Tibial artery (tissue), 4 donors: ENCODE results near the gene ARFGAP2.

Experiments
- DNase-seq, 2 donors: peaks; one replicate each; pipeline ENCODE4 v3.0.0-alpha.2; 2019
- H3K27ac ChIP-seq, 2 donors: fragments of 200-600 bp; sonication (generic) in 1 of 2; 1 replicate in 1 of 2; 2 replicates in 1 of 2; pipeline ENCODE4 v1.5.1; 2018 to 2019; ENCODE audit warnings: mild to moderate bottlenecking in 1 of 2
- H3K27me3 ChIP-seq, 2 donors: fragments of 200-600 bp; sonication (generic) in 1 of 2; one replicate each; pipeline versions ENCODE4 v1.5.1 to v1.6.0; 2016 to 2019
- H3K36me3 ChIP-seq, 3 donors: fragments of 200-600 bp; sonication (generic) in 2 of 3; one replicate each; pipeline ENCODE4 v1.5.1; 2016 to 2019; ENCODE audit warnings: mild to moderate bottlenecking in 2 of 3
- H3K4me1 ChIP-seq, 4 donors: fragments of 200-600 bp; sonication (generic) in 2 of 4; 1 replicate in 3 of 4; 2 replicates in 1 of 4; pipeline ENCODE4 v1.5.1; 2016 to 2019
- H3K4me3 ChIP-seq, 2 donors: fragments of 200-600 bp; sonication (generic) in 1 of 2; 1 replicate in 1 of 2; 2 replicates in 1 of 2; pipeline ENCODE4 v1.5.1; 2018 to 2019; ENCODE audit warnings: mild to moderate bottlenecking in 2 of 2
- H3K9me3 ChIP-seq, 3 donors: fragments of 200-600 bp; sonication (generic) in 1 of 3; one replicate each; pipeline ENCODE4 v1.5.1; 2016 to 2019
- intact Hi-C: fragments of 100-400 bp; cut with DNase I; formaldehyde crosslinking; loops from one replicate; pipeline ENCODE4 v1.15.0; 2023; ENCODE audit warnings: low total_unique reads
- TF ChIP-seq, protein P1 (sequence below), 2 experiments: fragments of 200-600 bp in 1 of 2; fragments of 450-650 bp in 1 of 2; IDR thresholded peaks; one replicate each; pipeline ENCODE4 v1.5.1; 2017 to 2019; ENCODE audit warnings: antibody characterized with exemption in 2 of 2, mild to moderate bottlenecking in 1 of 2, moderate library complexity in 1 of 2

ARFGAP2 gene

DNA sequence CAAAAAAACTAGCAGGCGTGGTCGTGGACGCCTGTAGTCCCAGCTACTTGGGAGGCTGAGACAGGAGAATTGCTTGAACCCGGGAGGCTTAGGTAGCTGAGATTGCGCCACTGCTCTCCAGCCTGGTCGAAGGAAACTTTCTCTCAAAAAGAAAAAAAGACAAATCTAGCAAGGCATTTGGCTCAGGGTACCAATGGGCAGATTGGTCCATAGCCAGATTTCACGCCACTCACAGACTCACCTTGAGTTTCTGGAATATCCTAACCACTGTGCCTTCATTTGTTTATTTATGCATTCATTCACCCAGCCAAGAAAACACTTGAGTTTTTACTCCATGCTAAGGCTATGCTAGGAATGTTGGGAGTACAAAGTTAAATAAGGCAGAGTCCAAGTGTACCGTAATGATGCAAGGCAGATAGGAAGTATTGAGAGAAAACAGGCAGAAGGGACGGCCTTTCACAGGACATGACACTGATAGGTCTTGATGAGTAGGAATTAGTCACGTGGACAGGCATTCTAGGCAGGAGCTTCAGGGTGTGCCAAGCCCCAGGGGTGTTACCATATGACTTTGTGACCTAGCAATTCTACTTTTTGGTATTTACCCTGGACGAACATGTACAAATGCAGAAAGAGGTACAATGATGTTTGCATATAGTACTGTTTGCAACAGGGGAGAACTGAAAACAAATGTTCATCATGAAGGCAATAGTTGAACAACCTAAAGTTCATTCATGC is 12.6 kb upstream of the ARFGAP2 start:
- DNase-seq: no peak
- H3K36me3 ChIP-seq: no peaks in the 10 kb centered on the region
- peaks cover 0 to 45% (median 37%) of the 10 kb centered on the region in 4 donors for H3K4me1 ChIP-seq
- no peak overlapping the region for H3K4me3 ChIP-seq
- H3K27me3 ChIP-seq: no peaks in the 10 kb centered on the region
- H3K27ac ChIP-seq: peak overlapping the region; percentile 1 to 97
- TF ChIP-seq, protein P1, sequence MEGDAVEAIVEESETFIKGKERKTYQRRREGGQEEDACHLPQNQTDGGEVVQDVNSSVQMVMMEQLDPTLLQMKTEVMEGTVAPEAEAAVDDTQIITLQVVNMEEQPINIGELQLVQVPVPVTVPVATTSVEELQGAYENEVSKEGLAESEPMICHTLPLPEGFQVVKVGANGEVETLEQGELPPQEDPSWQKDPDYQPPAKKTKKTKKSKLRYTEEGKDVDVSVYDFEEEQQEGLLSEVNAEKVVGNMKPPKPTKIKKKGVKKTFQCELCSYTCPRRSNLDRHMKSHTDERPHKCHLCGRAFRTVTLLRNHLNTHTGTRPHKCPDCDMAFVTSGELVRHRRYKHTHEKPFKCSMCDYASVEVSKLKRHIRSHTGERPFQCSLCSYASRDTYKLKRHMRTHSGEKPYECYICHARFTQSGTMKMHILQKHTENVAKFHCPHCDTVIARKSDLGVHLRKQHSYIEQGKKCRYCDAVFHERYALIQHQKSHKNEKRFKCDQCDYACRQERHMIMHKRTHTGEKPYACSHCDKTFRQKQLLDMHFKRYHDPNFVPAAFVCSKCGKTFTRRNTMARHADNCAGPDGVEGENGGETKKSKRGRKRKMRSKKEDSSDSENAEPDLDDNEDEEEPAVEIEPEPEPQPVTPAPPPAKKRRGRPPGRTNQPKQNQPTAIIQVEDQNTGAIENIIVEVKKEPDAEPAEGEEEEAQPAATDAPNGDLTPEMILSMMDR (IDR thresholded peaks at IDR 0.05): no peak
- no peaks in the 10 kb centered on the region for H3K9me3 ChIP-seq
- intact Hi-C loops: no loop called here

DNA sequence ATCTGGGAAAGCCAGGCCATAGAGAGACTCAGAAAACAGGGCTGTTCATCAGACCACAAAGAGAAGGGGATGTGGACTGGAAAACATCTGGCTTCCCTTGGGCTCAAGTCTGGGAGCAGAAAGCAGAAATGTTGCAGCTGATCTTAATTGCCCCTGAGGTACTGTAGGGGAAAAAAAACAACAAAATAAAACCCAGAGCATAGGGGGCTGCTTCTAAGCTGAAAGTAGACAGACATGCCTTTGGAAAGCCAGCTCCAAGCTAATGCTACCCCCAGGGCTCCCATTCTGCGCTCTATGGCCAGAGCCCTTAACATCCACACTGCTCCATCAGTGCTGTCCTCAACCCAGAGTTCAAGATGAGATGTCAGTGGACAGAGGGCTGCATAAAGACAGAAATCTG is 11.6 kb upstream of the ARFGAP2 start:
- Histone ChIP-seq H3K4me1 (peaks cover 0 to 49% (median 44%) of the 10 kb centered on the region in 4 donors), H3K4me3 (no peak overlapping the region), H3K36me3 (peaks cover 0 to 3% (median 0%) of the 10 kb centered on the region in 3 donors), H3K9me3 (no peaks in the 10 kb centered on the region), H3K27ac (peak overlapping the region; percentile 95 to 97), H3K27me3 (no peaks in the 10 kb centered on the region)
- intact Hi-C loops: no loop called here
- DNase-seq: no peak
- TF ChIP-seq, protein P1 (IDR thresholded peaks at IDR 0.05): no peak

DNA sequence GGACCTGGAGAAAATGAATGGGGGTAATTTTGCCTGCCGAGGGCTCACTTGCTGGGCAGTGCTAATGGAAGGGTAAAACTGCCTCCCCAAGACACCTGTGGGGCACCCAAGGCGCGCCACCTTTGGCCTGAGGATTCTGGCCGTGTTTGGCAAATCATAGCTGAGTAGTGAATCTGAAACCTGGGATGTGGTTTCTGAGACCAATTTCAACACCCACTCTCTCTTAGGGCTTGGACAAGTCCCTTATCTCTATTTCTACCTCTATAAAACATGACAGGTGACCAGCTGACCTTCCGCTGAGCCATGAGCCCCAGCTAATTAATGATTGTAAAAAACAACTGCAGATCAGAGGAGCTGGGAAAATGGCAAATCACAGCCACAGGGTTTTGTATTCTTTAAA is 11.0 kb upstream of the ARFGAP2 start:
- Histone ChIP-seq H3K27me3 (no peaks in the 10 kb centered on the region), H3K4me3 (peak overlapping the region; percentile 81 to 83), H3K27ac (peak overlapping the region; percentile 95 to 97), H3K4me1 (peaks cover 0 to 54% (median 44%) of the 10 kb centered on the region in 4 donors), H3K36me3 (peaks cover 0 to 4% (median 0%) of the 10 kb centered on the region in 3 donors), H3K9me3 (no peaks in the 10 kb centered on the region)
- intact Hi-C loops: loop anchor here (1.0 kb wide), 1 partner anchor 27 kb away; the partner anchor contains the start of gene DDB2
- DNase-seq: no peak
- TF ChIP-seq, protein P1 (IDR thresholded peaks at IDR 0.05): no peak

DNA sequence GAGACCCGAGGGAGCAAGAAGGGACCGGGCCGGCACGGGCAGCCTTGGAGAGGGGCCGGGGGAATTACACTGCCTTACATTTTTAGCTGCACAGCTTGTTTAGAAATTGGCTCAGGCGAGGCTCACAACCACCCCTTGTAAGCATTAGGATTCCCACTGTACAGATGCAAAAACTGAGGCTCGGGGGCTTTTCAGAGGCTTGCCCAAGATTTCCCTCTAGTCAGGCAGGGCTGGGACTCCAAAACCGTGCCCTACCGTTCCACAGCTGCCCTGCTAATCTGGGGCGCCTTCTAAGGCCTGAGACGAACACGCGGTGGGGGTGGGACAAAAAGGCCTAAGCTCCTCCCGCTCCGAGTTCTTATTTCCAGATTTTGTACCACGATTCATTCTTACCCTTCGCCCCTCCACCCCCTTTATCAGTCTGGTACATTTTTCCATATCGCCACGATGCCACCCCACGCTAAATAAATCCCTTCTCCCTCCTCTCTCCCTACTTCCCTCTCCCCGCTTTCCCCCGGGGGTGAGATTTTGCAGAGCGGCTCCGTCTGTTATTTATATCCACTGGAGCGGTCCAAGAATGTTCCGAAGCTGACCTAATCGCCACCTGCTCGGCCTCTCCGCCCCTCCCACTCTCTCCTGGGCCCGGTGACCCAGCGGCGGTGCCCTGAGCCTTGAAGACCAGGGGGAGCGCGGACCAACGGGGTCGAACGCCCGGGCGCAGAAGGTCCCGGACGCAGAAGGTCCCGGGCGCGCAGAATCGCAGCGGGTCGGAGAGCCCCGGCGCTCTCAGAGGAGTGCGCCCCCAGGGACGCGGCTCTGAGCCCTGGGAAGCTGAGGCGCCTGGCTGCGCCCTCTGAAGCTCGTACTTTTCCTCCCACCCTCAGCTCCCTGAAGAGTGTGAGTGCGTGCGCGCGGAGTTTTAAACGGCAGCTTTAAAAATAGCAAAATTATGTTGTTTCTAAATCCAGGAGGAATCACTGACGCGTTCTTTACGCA is 10.3 kb upstream of the ARFGAP2 start:
- peaks cover 0 to 10% (median 0%) of the 10 kb centered on the region in 3 donors for H3K36me3 ChIP-seq
- peak; percentile 55 to 91 for DNase-seq
- peak overlapping the region; percentile 95 to 97 for H3K27ac ChIP-seq
- intact Hi-C loops: loop anchor here (1.0 kb wide), 1 partner anchor 27 kb away; the partner anchor contains the start of gene DDB2
- H3K4me3 ChIP-seq: peak overlapping the region; percentile 81 to 83
- peaks cover 0 to 54% (median 44%) of the 10 kb centered on the region in 4 donors for H3K4me1 ChIP-seq
- H3K27me3 ChIP-seq: no peaks in the 10 kb centered on the region
- H3K9me3 ChIP-seq: no peaks in the 10 kb centered on the region
- TF ChIP-seq, protein P1 (IDR thresholded peaks at IDR 0.05): no peak

DNA sequence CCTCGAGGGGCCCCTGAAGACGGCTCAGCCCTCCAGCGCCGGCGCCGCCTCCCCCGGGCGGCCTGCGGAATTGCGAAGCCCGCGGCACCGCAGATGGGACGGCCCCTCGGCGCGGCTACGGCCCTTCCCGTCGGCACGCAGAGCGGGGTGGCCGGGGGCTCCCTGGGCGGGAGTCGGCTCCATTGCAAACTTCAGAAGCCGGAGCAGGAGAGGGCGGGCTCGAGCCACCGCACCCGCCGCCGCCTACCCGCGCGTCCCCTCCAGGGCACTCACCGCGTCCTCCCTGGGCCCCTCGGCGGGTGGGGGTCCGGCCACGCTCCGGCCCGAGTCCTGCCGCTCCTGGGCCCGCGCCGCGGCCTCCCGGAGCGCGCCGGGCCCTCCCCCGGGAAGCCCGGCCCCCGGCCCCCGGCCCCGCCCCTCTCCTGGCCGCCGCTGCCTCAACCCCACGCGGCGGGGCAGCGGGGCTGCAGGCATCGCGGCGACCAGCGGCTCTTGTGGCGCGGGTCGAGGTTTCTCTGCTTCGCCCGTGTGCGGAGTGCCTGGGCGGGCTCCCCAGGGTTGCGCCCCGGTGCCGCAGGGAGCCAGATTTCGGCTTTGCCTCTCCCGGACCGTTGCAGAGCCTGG is 9.5 kb upstream of the ARFGAP2 start, which contains the start of gene PACSIN3:
PACSIN3 (minus strand) TSS at position 359 of the 624 bp plus-strand sequence. CDS start 3,707 bp downstream, outside the sequence.
- TF ChIP-seq, protein P1 (IDR thresholded peaks at IDR 0.05): peak in 1 of 2 experiments; percentile 25
- Histone ChIP-seq H3K4me3 (peak within 1 kb of the TSS; percentile 81 to 83), H3K27me3 (no peaks in the 10 kb centered on the region), H3K36me3 (peaks cover 0 to 16% (median 0%) of the 10 kb centered on the region in 3 donors), H3K27ac (peak within 1 kb of the TSS; percentile 95 to 97), H3K9me3 (no peaks in the 10 kb centered on the region), H3K4me1 (peaks cover 0 to 54% (median 44%) of the 10 kb centered on the region in 4 donors)
- peak in 1 of 2 donors; percentile 78 for DNase-seq
- intact Hi-C loops: no loop called here
